GM12878 (cell line): ENCODE data around the gene OPRL1. TPM values are rescaled to one million over a fixed set of nuclear protein-coding genes. Genes with fewer than 3 reads are reported as not detected.

Experiments
- ATAC-seq: fragments of 200-7000 bp; cut with Tn5 transposase; 3 replicates; pipeline ENCODE4 v1.9.1; 2020; ENCODE audit warnings: mild to moderate bottlenecking, moderate library complexity
- BruUV-seq: library from RNA; stranded (reverse); fragments of 400-500 nt; replicated peaks from 2 replicates; lab custom pipeline; 2021; lab: Mats Ljungman, UMichigan
- CTCF ChIA-PET: fragments of 300-600 bp; sonication (Branson Sonifier 250); formaldehyde crosslinking; extraction: SDS; loops from one replicate; lab custom pipeline; 2021; ENCODE audit warnings: inconsistent platforms; lab: Yijun Ruan, JAX
- POLR2A ChIA-PET: fragments of 350-600 bp; formaldehyde crosslinking; extraction: SDS; loops from one replicate; lab custom pipeline; 2021; ENCODE audit warnings: inconsistent platforms; lab: Charles Lee
- RAD21 ChIA-PET: fragments of 300-600 bp; sonication (Branson Sonifier 250); formaldehyde crosslinking; loops from one replicate; lab custom pipeline; 2023; ENCODE audit warnings: antibody characterized with exemption; ENCODE audit not compliant: unreplicated experiment; lab: Charles Lee
- SMC1A ChIA-PET: fragments of 300-600 bp; sonication (Branson Sonifier 250); formaldehyde crosslinking; loops from one replicate; lab custom pipeline; 2023; ENCODE audit not compliant: unreplicated experiment, uncharacterized antibody; lab: Charles Lee
- DNase-seq: peaks from one replicate; pipeline ENCODE4 v3.0.0-alpha.2; 2011; ENCODE audit warnings: low read depth, low spot score
- FAIRE-seq: peaks from 3 replicates; lab custom pipeline; 2011; peaks lifted over from hg19 to GRCh38; lab: Jason Lieb, UNC
- H2AFZ ChIP-seq: 2 replicates; pipeline ENCODE4 v1.6.0; 2011; ENCODE audit warnings: low read depth, low read length, control low read depth; ENCODE audit not compliant: control insufficient read depth
- H3K27ac ChIP-seq: 2 replicates; pipeline ENCODE4 v1.5.1; 2011; ENCODE audit warnings: control low read depth; ENCODE audit not compliant: control insufficient read depth, insufficient read depth
- H3K27me3 ChIP-seq, 2 experiments: replicated peaks in 1 of 2; 2 replicates each; pipeline versions ENCODE4 v1.6.0 to v1.6.1; 2011; ENCODE audit warnings: low read length in 1 of 2; ENCODE audit not compliant: control insufficient read depth in 2 of 2, insufficient read depth in 2 of 2
- H3K36me3 ChIP-seq, 2 experiments: 2 replicates each; pipeline ENCODE4 v1.5.1; 2011; ENCODE audit warnings: low read length in 1 of 2; ENCODE audit not compliant: control insufficient read depth in 2 of 2, insufficient read depth in 2 of 2
- H3K4me1 ChIP-seq: 2 replicates; pipeline ENCODE4 v1.6.1; 2011; ENCODE audit warnings: mild to moderate bottlenecking, low read length, moderate library complexity, mixed read lengths; ENCODE audit not compliant: control insufficient read depth, insufficient read depth
- H3K4me2 ChIP-seq: 2 replicates; pipeline ENCODE4 v1.6.0; 2011; ENCODE audit warnings: control low read depth; ENCODE audit not compliant: control insufficient read depth, insufficient read depth
- H3K4me3 ChIP-seq: fragments of 200-600 bp; sonication (generic); 2 replicates; pipeline ENCODE4 v1.5.1; 2016
- H3K79me2 ChIP-seq: 2 replicates; pipeline ENCODE4 v1.6.0; 2011; ENCODE audit warnings: low read length; ENCODE audit not compliant: control insufficient read depth, insufficient read depth
- H3K9ac ChIP-seq: 2 replicates; pipeline ENCODE4 v1.8.0; 2011; ENCODE audit warnings: low read length, control low read depth, mixed read lengths; ENCODE audit not compliant: control insufficient read depth, insufficient read depth
- H3K9me3 ChIP-seq: replicated peaks from 3 replicates; pipeline ENCODE4 v1.5.1; 2011; ENCODE audit warnings: mild to moderate bottlenecking, low read length; ENCODE audit not compliant: control insufficient read depth, insufficient read depth
- H4K20me1 ChIP-seq: 2 replicates; pipeline ENCODE4 v1.6.0; 2011; ENCODE audit not compliant: control insufficient read depth, insufficient read depth
- BMI1 ChIP-seq: fragments of 450-650 bp; IDR thresholded peaks from 2 replicates; pipeline ENCODE4 v1.6.1; 2016; ENCODE audit warnings: mild to moderate bottlenecking, moderate library complexity, borderline replicate concordance
- CHD1 ChIP-seq: IDR thresholded peaks from 2 replicates; pipeline ENCODE4 v1.6.1; 2012; ENCODE audit warnings: low read depth, low read length, improper control_type of control experiment
- E2F8 ChIP-seq: fragments of 450-650 bp; IDR thresholded peaks from 2 replicates; pipeline ENCODE4 v1.6.1; 2018; ENCODE audit warnings: mild to moderate bottlenecking, low read depth, moderate library complexity; ENCODE audit not compliant: partially characterized antibody
- ELK1 ChIP-seq: IDR thresholded peaks from 2 replicates; pipeline ENCODE4 v1.6.1; 2012; ENCODE audit warnings: low read depth, low read length, improper control_type of control experiment
- FOS ChIP-seq: IDR thresholded peaks from 3 replicates; pipeline ENCODE4 v1.6.1; 2011; ENCODE audit warnings: borderline replicate concordance; ENCODE audit not compliant: insufficient read length; ENCODE audit errors: extremely low read depth
- HDAC2 ChIP-seq: fragments of 200-600 bp; sonication (generic); IDR thresholded peaks from 2 replicates; pipeline ENCODE4 v1.6.1; 2017
- MYC ChIP-seq: IDR thresholded peaks from 2 replicates; pipeline ENCODE4 v1.6.1; 2011; ENCODE audit warnings: mild to moderate bottlenecking, low read length, moderate library complexity, inconsistent platforms; ENCODE audit not compliant: insufficient read depth, insufficient replicate concordance, insufficient read length, severe bottlenecking
- NRF1 ChIP-seq: conservative IDR thresholded peaks from 2 replicates; pipeline ENCODE4 v1.6.1; 2011; ENCODE audit warnings: mild to moderate bottlenecking, low read depth, low read length, improper control_type of control experiment
- RAD21 ChIP-seq: IDR thresholded peaks from 2 replicates; pipeline ENCODE4 v1.6.1; 2011; ENCODE audit warnings: mild to moderate bottlenecking, low read depth, low read length, moderate library complexity; ENCODE audit not compliant: insufficient read depth
- RELA ChIP-seq: fragments of 450-650 bp; IDR thresholded peaks from 2 replicates; pipeline ENCODE4 v1.8.0; 2014; ENCODE audit warnings: borderline replicate concordance; ENCODE audit not compliant: partially characterized antibody
- SMC3 ChIP-seq: IDR thresholded peaks from 2 replicates; pipeline ENCODE4 v1.6.1; 2011; ENCODE audit warnings: low read length, improper control_type of control experiment, borderline replicate concordance
- SPI1 ChIP-seq: IDR thresholded peaks from 2 replicates; pipeline ENCODE4 v1.6.1; 2011; ENCODE audit warnings: low read depth, mild to moderate bottlenecking, low read length, moderate library complexity, borderline replicate concordance; ENCODE audit not compliant: insufficient read depth
- SUZ12 ChIP-seq: fragments of 200-600 bp; sonication (generic); IDR thresholded peaks from one replicate; pipeline ENCODE4 v1.6.1; 2018; ENCODE audit warnings: antibody characterized with exemption, mild to moderate bottlenecking; ENCODE audit not compliant: unreplicated experiment
- ZBED1 ChIP-seq: IDR thresholded peaks from 2 replicates; pipeline ENCODE4 v1.6.1; 2016; ENCODE audit warnings: borderline replicate concordance
- ZNF384 ChIP-seq: IDR thresholded peaks from 2 replicates; pipeline ENCODE4 v1.6.1; 2012; ENCODE audit warnings: low read depth, mild to moderate bottlenecking, low read length, improper control_type of control experiment, borderline replicate concordance
- ZNF622 ChIP-seq: fragments of 450-650 bp; IDR thresholded peaks from 2 replicates; pipeline ENCODE4 v1.6.1; 2017; ENCODE audit warnings: mild to moderate bottlenecking, inconsistent platforms
- ZZZ3 ChIP-seq: IDR thresholded peaks from 2 replicates; pipeline ENCODE4 v1.6.1; 2011; ENCODE audit warnings: low read depth; ENCODE audit not compliant: control insufficient read depth, insufficient read length
- WGBS: methylation state at CpG from one replicate; pipeline ENCODE4 v1.1.6; 2016; ENCODE audit warnings: low lambda C conversion rate; ENCODE audit not compliant: insufficient replicate concordance, insufficient coverage; ENCODE audit errors: missing lambda C conversion rate; 5-methylcytosine and 5-hydroxymethylcytosine counted together
- in situ Hi-C: fragments of 300-500 bp; cut with MboI; formaldehyde crosslinking; loops from 9 replicates; pipeline ENCODE4 v1.14.3; 2018; ENCODE audit warnings: mixed read lengths
- intact Hi-C: fragments of 100-400 bp; cut with micrococcal nuclease; formaldehyde crosslinking; loops from one replicate; pipeline ENCODE4 v1.14.2; 2022; ENCODE audit not compliant: unreplicated experiment
- polyA plus RNA-seq, 11 experiments: library from polyadenylated mRNA; depleted of rRNA in 4 of 11; unstranded in 6 of 11; stranded (reverse) in 5 of 11; fragments of >200 nt; fragmentation: Nextera tagmentation in 4 of 11; fragmentation: Illumina TruSeq in 1 of 11; extraction: Ambion mirVana in 4 of 11; extraction: Trizol in 1 of 11; gene quantifications; 1 replicate in 1 of 11; 2 replicates in 10 of 11; pipeline versions ENCODE4 v1.2.1 to v1.2.3, GENCODE V29; 2011 to 2016; ENCODE audit warnings: inconsistent platforms in 2 of 11, missing spikeins in 2 of 11, low read depth in 1 of 11
- total RNA-seq, 4 experiments: library from RNA; depleted of rRNA in 3 of 4; stranded (reverse); fragments of >200 nt in 3 of 4; fragmentation: Illumina TruSeq in 1 of 4; extraction: Trizol in 1 of 4; gene quantifications; 2 replicates each; pipeline versions ENCODE4 v1.2.1 to v1.2.3, GENCODE V29; 2013 to 2021

OPRL1 gene
- total and polyA plus RNA-seq, 10 of the 15 experiments (the other 5 are each of a cell fraction or from before 2014, with no cell fraction given): 0.04 to 0.41 (median 0.24) TPM; not detected in 1

GRCh38 chr20:64053841-64054661 is 25.8 kb upstream of the OPRL1 start:
- Histone ChIP-seq H2AFZ (no peak overlapping the region; the same call in 1 of the 2 replicates), H3K36me3 (no peaks in the 10 kb centered on the region), H3K27ac (no peak overlapping the region), H3K4me2 (no peak overlapping the region), H3K9ac (no peak overlapping the region), H3K9me3 (no peaks in the 10 kb centered on the region), H3K27me3 (peaks cover 3 to 8% of the 10 kb centered on the region in 2 experiments; a peak in 3 of 4 replicates), H3K4me1 (peaks cover 48% of the 10 kb centered on the region), H4K20me1 (no peaks in the 10 kb centered on the region), H3K4me3 (no peak overlapping the region), H3K79me2 (no peaks in the 10 kb centered on the region; the same call in none of the 2 replicates)
- POLR2A ChIA-PET: interaction anchor here (0.7 to 2.0 kb wide), 5 partner anchors 8 to 17 kb away, joined by 3 to 6 read pairs (median 4); no protein-coding TSS in a partner anchor
- DNase-seq (no peak), FAIRE-seq (no peak), ATAC-seq (peak; percentile 41)
- SMC1A ChIA-PET: interaction anchor here (1.1 to 1.8 kb wide), 4 partner anchors 9 to 74 kb away, joined by 3 to 9 read pairs (median 4); partner anchors contain the start of genes PRPF6 and TCEA2
- in situ Hi-C loops (no loop called here), intact Hi-C loops (loop anchor here (10.0 kb wide), 1 partner anchor 189 kb away; the partner anchor contains the start of genes ABHD16B and TPD52L2)
- CTCF ChIA-PET: interaction anchor here (0.7 to 9.2 kb wide), 9 partner anchors 12 to 268 kb away, joined by 3 to 108 read pairs (median 9); partner anchors contain the start of genes PRPF6 and SAMD10
- no TSS peak for BruUV-seq
- RAD21 ChIA-PET: interaction anchor here (0.6 to 7.1 kb wide), 10 partner anchors 10 to 1409 kb away, joined by 3 to 78 read pairs (median 3); partner anchors contain the start of genes PTK6 and RGS19
- WGBS: 17% methylated on average over 17 of the region's 17 CpGs
- TF ChIP-seq ZBED1: no peak
- TF ChIP-seq SPI1: no peak
- TF ChIP-seq HDAC2: no peak
- no peak for TF ChIP-seq ZNF384
- no peak for TF ChIP-seq FOS
- TF ChIP-seq BMI1: no peak
- TF ChIP-seq E2F8: no peak
- TF ChIP-seq SMC3: peak; percentile 46; the same call in 1 of the 2 replicates
- TF ChIP-seq MYC: no peak
- no peak for TF ChIP-seq ZZZ3
- peak; percentile 49; the same call in 1 of the 2 replicates for TF ChIP-seq RAD21
- TF ChIP-seq NRF1: no peak
- no peak for TF ChIP-seq CHD1
- TF ChIP-seq SUZ12: no peak
- no peak for TF ChIP-seq ZNF622
- TF ChIP-seq ELK1: no peak
- no peak for TF ChIP-seq RELA
